Coronary artery (tissue), 2 donors: ENCODE data around the gene MCTP1.
A peak's percentile ranks its signal among the peaks of the same experiment; 100 is the strongest.

ENCODE experiments used
- DNase-seq: peaks from one replicate; pipeline ENCODE4 v3.0.0-alpha.2; 2017; ENCODE audit warnings: low spot score
- H3K27ac ChIP-seq, 2 donors: fragments of 200-600 bp; sonication (generic); one replicate each; pipeline ENCODE4 v1.5.1; 2016 to 2019
- H3K4me3 ChIP-seq: fragments of 200-600 bp; sonication (generic); 2 replicates; pipeline ENCODE4 v1.5.1; 2016; ENCODE audit warnings: mild to moderate bottlenecking, moderate library complexity
- TF ChIP-seq, protein P1 (sequence below): fragments of 200-600 bp; sonication (generic); IDR thresholded peaks from one replicate; pipeline ENCODE4 v1.5.1; 2019; ENCODE audit warnings: antibody characterized with exemption

MCTP1 gene

DNA sequence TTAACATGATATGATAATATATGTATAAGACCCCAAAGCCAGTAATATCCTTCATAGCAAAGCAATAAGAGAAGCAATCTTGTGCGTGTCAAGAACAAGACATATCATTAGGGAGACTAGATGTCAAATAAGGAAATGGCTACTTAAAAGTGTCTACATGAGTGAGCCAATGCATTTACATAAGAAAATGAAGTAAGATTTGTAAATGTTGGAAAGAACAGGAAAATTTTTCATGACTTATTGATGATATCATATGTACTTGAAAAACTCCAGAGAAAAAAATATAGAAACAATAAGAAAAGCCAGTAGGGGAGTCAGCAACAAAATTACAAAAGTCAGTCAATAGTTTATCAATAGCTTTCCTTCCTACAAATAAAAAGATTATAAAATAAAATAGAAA is 13.8 kb upstream of the MCTP1 start:
- DNase-seq: no peak
- TF ChIP-seq, protein P1, sequence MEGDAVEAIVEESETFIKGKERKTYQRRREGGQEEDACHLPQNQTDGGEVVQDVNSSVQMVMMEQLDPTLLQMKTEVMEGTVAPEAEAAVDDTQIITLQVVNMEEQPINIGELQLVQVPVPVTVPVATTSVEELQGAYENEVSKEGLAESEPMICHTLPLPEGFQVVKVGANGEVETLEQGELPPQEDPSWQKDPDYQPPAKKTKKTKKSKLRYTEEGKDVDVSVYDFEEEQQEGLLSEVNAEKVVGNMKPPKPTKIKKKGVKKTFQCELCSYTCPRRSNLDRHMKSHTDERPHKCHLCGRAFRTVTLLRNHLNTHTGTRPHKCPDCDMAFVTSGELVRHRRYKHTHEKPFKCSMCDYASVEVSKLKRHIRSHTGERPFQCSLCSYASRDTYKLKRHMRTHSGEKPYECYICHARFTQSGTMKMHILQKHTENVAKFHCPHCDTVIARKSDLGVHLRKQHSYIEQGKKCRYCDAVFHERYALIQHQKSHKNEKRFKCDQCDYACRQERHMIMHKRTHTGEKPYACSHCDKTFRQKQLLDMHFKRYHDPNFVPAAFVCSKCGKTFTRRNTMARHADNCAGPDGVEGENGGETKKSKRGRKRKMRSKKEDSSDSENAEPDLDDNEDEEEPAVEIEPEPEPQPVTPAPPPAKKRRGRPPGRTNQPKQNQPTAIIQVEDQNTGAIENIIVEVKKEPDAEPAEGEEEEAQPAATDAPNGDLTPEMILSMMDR: no peak
- H3K27ac ChIP-seq: no peak overlapping the region
- H3K4me3 ChIP-seq: no peak overlapping the region

DNA sequence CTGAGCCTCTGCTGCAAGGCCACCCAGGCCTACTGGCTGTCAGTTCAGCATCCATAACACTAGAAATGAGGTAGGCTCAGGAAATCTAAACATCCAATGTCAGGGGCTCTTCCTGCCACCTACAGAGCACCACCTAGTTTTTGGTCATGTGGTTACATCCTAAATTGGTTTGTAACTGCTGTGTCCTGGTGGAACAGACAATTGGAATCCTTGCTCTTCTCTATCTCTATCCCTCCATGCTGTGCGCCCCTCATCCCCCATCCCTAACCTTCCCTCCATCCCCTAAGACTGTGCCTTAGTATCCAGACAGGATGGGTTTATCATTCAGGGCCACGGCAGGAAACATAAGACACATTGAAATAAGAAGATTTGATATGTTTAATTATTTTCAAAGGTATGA is 11.4 kb upstream of the MCTP1 start:
- Histone ChIP-seq H3K27ac (no peak overlapping the region), H3K4me3 (no peak overlapping the region)
- TF ChIP-seq, protein P1: no peak
- no peak for DNase-seq

- H3K27ac ChIP-seq: no peak overlapping the region
- DNase-seq: no peak
- peak overlapping the region; percentile 72 for H3K4me3 ChIP-seq
- TF ChIP-seq, protein P1: no peak
Measured at GRCh38 chr5:95285409-95285755, 488 bp upstream of the MCTP1 start.

GRCh38 chr5:95283761-95284571 is 928 bp downstream of the MCTP1 start:
- TF ChIP-seq, protein P1: no peak
- Histone ChIP-seq H3K4me3 (peak overlapping the region; percentile 72), H3K27ac (no peak overlapping the region)
- no peak for DNase-seq

DNA sequence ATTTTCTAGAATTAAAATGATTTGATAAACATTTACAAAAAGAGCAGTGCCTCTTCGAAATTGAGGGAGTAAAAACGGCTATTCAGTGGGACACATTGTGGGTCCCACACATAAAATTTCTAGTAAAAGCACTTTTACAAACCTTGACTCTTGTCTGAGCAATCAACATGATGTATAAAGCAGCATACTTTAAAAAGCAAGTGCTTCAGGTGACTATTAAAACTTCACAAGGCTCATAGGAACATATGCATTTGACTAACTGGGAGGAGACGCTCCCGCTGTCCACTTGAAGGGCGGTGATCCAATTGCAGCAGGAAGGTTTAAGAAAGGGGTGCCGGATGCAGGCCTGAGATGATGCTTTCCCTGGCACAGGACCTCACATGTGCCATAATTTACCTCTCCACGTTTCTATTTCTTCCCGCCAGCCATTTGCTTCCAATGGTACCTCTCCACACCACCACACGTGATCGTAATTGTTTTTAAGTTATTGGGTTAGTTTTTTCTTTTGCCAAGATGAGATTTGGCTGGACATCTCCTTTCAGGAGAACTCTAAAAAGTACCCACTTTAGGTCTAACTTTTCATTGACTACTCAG is 1.8 kb downstream of the MCTP1 start:
- peak overlapping the region; percentile 72 for H3K4me3 ChIP-seq
- no peak for DNase-seq
- no peak overlapping the region for H3K27ac ChIP-seq
- TF ChIP-seq, protein P1: no peak

DNA sequence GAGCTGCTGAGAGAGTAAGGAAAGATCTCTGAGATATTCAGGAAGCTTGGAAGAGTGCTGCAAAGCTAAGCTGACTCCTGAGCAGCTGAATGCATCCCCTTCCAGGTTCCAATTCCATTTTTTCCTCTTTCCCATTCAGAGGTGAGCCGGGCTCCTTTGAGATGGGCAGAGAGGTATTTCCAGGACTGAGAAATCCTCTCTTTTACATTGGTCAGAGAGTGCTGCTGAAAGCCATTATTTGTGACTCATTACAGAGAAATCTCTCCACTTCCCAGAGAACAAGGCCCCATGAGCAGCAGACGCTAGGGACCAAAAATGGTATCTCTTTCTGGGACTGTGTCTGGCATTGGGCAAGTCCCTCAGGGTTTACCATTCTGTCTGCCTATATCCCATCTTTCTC is 3.7 kb downstream of the MCTP1 start:
- no peak overlapping the region for H3K4me3 ChIP-seq
- H3K27ac ChIP-seq: no peak overlapping the region
- DNase-seq: no peak
- TF ChIP-seq, protein P1: no peak
